ENCODE measurements around the gene FAM120A.

FAM120A gene

DNA sequence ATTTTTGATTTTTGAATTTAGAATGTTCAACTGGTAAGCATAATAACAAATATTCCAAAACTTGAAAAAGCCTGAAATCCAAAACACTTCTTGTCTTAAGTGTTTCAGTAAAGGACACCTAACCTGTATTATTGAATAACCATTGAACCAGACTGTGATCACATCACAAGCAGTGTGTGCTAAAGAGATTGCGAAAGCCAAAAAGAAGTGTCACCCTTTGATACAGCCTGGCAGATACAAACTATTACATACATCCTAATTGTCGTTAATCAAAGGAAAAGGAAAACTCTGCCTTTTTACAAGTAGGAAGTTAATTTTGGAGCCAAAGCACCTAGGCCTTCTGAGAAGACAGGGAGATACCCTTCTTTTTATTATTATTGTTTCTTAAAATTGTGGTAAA is 10.3 kb downstream of the FAM120A start:
- no peak for DNase-seq (ENCODE audit: extremely low spot score)
- TF ChIP-seq, protein P1, sequence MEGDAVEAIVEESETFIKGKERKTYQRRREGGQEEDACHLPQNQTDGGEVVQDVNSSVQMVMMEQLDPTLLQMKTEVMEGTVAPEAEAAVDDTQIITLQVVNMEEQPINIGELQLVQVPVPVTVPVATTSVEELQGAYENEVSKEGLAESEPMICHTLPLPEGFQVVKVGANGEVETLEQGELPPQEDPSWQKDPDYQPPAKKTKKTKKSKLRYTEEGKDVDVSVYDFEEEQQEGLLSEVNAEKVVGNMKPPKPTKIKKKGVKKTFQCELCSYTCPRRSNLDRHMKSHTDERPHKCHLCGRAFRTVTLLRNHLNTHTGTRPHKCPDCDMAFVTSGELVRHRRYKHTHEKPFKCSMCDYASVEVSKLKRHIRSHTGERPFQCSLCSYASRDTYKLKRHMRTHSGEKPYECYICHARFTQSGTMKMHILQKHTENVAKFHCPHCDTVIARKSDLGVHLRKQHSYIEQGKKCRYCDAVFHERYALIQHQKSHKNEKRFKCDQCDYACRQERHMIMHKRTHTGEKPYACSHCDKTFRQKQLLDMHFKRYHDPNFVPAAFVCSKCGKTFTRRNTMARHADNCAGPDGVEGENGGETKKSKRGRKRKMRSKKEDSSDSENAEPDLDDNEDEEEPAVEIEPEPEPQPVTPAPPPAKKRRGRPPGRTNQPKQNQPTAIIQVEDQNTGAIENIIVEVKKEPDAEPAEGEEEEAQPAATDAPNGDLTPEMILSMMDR (IDR thresholded peaks at IDR 0.05; ENCODE audit: control extremely low read depth, extremely low read depth, low read depth, missing control alignments) = no peak
- POLR2A ChIA-PET = no interaction called here
- CTCF ChIA-PET = no interaction called here

DNA sequence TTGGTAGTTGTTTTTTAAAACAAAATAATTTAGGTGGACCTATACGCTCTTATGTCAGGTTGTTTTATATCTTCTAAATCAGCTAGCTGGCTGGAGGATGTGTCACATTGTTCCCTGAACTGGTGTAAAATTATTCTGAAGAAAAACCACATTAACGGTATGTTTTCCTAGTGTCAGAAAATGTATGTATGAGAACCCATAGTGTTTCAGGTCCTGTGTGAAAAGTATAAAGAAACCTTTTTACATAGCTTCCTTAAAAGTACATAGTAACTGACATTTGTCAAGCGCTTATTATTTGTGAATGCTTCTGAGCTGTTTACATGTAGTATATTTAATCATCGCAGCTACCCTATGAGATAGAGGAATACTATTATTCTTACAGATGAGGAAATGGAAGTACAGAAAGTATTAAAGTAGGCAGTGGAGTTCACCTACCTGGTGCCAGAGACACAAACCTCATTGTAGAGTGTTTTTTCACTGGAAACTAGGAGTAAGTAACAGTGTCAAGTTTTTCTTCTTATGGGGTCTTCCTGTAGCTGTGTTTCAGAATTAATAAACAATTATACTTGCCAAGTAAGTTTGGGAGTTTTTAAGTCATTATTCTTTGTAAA is 12.3 kb downstream of the FAM120A start:
- TF ChIP-seq, protein P1 (IDR thresholded peaks at IDR 0.05; ENCODE audit: control extremely low read depth, extremely low read depth, low read depth, missing control alignments) = no peak
- POLR2A ChIA-PET = no interaction called here

DNA sequence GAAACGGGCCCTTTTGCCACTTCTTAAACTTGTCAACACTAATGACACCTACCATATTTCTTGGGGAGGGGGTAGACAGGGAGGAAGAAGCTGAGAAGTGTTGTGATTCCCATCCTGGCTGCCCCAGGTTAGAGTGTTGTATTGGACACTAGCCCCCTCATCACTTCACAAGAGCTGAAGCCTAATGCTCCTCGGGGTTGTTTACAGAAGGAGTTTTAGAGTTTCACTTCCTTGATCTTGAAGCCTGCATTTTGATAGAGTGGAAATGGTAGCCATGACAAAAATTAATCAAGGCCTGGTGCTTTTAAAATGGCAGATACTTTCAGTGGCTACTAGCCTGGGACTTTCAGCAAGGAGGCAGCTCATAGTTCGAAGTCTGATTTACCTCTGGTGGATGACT is 12.9 kb downstream of the FAM120A start:
- POLR2A ChIA-PET = no interaction called here
- CTCF ChIA-PET = interaction anchor here (1.2 to 3.1 kb wide), 4 partner anchors 10 to 102 kb away, joined by 3 to 13 read pairs (median 6); partner anchors contain the start of gene FAM120AOS
- TF ChIP-seq, protein P1 (IDR thresholded peaks at IDR 0.05; ENCODE audit: control extremely low read depth, extremely low read depth, low read depth, missing control alignments) = no peak
- peak; percentile 23 for DNase-seq (ENCODE audit: extremely low spot score)

More for the DNA sequence above, 12.3 kb downstream of the FAM120A start:
- CTCF ChIA-PET = interaction anchor here (1.2 to 3.1 kb wide), 4 partner anchors 10 to 102 kb away, joined by 3 to 13 read pairs (median 6); partner anchors contain the start of gene FAM120AOS
- no peak for DNase-seq (ENCODE audit: extremely low spot score)

DNA sequence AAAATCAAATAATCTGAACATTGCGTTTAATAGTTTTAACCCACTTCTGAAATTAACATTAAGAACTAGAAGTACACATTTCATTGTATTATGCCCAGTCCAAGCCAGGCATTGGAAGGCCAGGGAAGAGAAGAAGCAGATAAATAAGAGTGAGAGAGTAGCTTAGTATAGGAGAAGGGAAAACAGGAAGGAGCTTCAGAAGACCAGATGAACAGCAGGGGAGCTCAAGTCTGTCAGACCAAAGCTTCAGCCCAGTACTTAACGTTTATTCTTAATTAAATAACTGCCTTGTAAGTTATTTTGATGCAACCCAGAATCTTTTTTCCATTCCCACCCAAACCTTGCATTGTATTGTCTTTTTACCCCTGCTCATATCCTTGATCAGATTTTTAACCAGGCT is 13.4 kb downstream of the FAM120A start:
- DNase-seq (ENCODE audit: extremely low spot score) = no peak
- TF ChIP-seq, protein P1 (IDR thresholded peaks at IDR 0.05; ENCODE audit: control extremely low read depth, extremely low read depth, low read depth, missing control alignments) = no peak
- ChIA-PET POLR2A (interaction anchor here (0.7 kb wide), 1 partner anchor 11 kb away, joined by 4 read pairs; the partner anchor contains the start of gene FAM120AOS), CTCF (interaction anchor here (1.2 to 3.1 kb wide), 4 partner anchors 9 to 14 kb away, joined by 3 to 13 read pairs (median 5); partner anchors contain the start of gene FAM120AOS)

DNA sequence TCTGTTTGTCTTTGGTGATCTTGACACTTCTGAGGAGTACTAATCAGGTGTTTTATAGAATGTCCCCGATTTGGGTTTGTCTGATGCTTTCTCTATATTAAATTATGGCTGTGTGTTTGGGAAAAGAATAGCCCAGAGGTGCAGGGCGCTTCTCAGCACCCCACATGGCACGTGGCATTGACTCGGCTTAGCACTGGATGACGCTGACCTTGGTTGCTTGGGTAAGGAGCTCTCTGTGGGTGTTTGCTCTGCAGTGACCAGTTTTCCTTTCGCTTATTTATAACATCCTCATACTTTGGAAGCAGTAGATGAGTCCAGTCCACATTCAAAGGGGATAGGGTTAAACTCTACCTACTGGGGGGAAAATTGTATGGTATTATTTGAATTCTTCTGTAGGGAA is 14.4 kb downstream of the FAM120A start:
- ChIA-PET POLR2A (no interaction called here), CTCF (interaction anchor here (1.0 to 3.1 kb wide), 4 partner anchors 8 to 101 kb away, joined by 3 to 13 read pairs (median 4); partner anchors contain the start of gene FAM120AOS)
- DNase-seq (ENCODE audit: extremely low spot score) = no peak
- TF ChIP-seq, protein P1 (IDR thresholded peaks at IDR 0.05; ENCODE audit: control extremely low read depth, extremely low read depth, low read depth, missing control alignments) = no peak

DNA sequence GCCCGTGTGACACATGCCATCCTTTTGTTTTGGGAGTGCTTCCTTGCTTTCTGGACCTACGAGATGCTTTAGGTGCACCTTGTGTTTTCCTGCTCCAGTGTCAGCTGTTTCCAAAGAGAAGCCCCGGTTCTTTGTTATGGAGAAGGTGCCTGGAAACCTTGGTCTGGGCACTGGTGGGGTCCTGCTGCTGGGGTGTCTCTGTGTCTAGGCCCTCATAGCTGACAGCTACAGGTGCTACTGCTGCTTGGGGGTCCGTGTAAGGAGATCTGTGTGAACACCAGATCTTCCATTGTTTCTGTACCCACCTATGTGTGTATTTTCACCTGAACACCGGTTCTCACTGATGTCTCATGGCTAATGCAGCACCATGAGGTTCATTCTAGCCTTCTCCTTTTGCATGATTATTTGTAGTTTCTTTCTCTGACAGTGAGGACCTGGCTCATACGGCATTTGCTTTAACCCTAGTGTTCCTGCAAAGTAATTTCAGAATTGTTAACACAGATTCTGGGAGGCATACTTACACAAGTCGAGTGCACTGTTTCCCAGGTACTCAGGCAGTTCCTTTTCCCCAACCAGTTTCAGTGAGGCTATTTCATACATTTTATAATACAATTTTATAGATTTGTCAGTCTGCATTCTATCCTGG is 15.1 kb downstream of the FAM120A start:
- TF ChIP-seq, protein P1 (IDR thresholded peaks at IDR 0.05; ENCODE audit: control extremely low read depth, extremely low read depth, low read depth, missing control alignments) = no peak
- ChIA-PET CTCF (interaction anchor here (0.6 to 1.2 kb wide), 2 partner anchors 13 to 100 kb away, joined by 3 to 5 read pairs; no protein-coding TSS in a partner anchor), POLR2A (no interaction called here)
- no peak for DNase-seq (ENCODE audit: extremely low spot score)

Measured in GM10248 (cell line).